Stimulated activated CD4-positive, alpha-beta T cell treated with anti-CD3 and anti-CD28 coated beads, Interleukin-4, amount 100 ng/mL, for 1 hour (primary cell): ENCODE results near the gene BMP7.

Experiments used
- DNase-seq: peaks from one replicate; pipeline ENCODE4 v3.0.0-alpha.2; 2020

The BMP7 gene

GRCh38 chr20:57266291-57267157, at the start of gene BMP7:
BMP7 (minus strand) TSS chr20:57266641; CDS start chr20:57266122, 519 bp downstream.
- DNase-seq: no peak

GRCh38 chr20:57315976-57316480, 49.6 kb upstream of the BMP7 start:
- no peak for DNase-seq

- DNase-seq: no peak
Observed at GRCh38 chr20:57315083-57315975, 48.9 kb upstream of the BMP7 start.

GRCh38 chr20:57313951-57314350, 47.5 kb upstream of the BMP7 start:
- no peak for DNase-seq

GRCh38 chr20:57313230-57313629, 46.8 kb upstream of the BMP7 start:
- no peak for DNase-seq

- no peak for DNase-seq
Observed at GRCh38 chr20:57312138-57312537, 45.7 kb upstream of the BMP7 start.

- no peak for DNase-seq
Observed at GRCh38 chr20:57310821-57311514, 44.5 kb upstream of the BMP7 start.

- no peak for DNase-seq
Observed at GRCh38 chr20:57309544-57310115, 43.2 kb upstream of the BMP7 start.

GRCh38 chr20:57308451-57309271, 42.2 kb upstream of the BMP7 start:
- DNase-seq: no peak

- no peak for DNase-seq
Observed at GRCh38 chr20:57306747-57307146, 40.3 kb upstream of the BMP7 start.

- DNase-seq: no peak
Observed at GRCh38 chr20:57301026-57301425, 34.6 kb upstream of the BMP7 start.

- no peak for DNase-seq
Observed at GRCh38 chr20:57298457-57298856, 32.0 kb upstream of the BMP7 start.

- no peak for DNase-seq
Observed at GRCh38 chr20:57294550-57294949, 28.1 kb upstream of the BMP7 start.

- no peak for DNase-seq
Observed at GRCh38 chr20:57293995-57294394, 27.6 kb upstream of the BMP7 start.

GRCh38 chr20:57292611-57293010, 26.2 kb upstream of the BMP7 start:
- no peak for DNase-seq

GRCh38 chr20:57291694-57292093, 25.3 kb upstream of the BMP7 start:
- DNase-seq: no peak

- DNase-seq: no peak
Observed at GRCh38 chr20:57291003-57291402, 24.6 kb upstream of the BMP7 start.

- DNase-seq: no peak
Observed at GRCh38 chr20:57290178-57290484, 23.7 kb upstream of the BMP7 start.

GRCh38 chr20:57289391-57290177, 23.1 kb upstream of the BMP7 start:
- DNase-seq: no peak

GRCh38 chr20:57288651-57289277, 22.3 kb upstream of the BMP7 start:
- DNase-seq: no peak

GRCh38 chr20:57287901-57288300, 21.5 kb upstream of the BMP7 start:
- no peak for DNase-seq
